SKM-1 (cell line): ENCODE data around the gene PDCD1.

Experiments
- DNase-seq: peaks from one replicate; lab custom pipeline; 2025; ENCODE audit not compliant: unreplicated experiment; lab: John Stamatoyannopoulos, UW

The PDCD1 gene

DNA sequence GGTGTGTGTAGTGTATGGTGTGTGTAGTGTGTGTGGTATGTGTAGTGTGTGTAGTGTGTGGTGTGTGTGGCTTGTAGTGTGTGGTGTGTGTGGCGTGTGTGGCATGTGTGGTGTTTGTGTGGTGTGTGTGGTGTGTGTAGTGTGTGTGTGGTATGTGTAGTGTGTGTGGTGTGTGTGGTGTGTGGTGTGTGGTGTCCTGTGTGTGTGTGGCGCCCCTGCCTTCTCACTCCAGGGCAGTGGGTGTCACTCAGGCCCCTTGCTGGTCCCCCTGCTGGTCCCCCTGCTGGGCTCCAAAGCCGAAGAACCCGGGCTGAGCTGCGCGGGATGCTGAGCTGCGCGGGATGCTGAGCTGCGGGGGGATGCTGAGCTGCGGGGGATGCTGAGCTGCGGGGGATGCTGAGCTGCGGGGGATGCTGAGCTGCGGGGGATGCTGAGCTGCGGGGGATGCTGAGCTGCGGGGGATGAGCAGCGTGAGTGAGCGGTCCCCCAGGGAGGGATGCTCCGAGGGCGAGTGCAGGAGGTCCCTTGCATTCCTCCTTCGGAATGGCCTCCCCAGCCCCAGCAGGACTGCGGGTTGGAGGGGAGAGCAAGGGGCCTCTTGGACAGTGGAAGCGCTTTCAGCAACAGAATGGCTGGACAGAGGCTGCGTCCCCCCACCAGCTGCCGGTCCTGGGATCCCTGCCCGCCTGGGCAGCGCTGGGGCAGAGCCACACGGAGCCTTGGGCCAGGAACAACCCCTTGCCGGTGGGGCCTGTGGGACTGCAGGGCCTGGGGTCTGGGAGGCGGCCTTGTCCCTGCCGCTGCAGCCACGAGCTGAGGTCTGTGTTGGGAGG lies 7.5 kb upstream of the PDCD1 start:
- no peak for DNase-seq

DNA sequence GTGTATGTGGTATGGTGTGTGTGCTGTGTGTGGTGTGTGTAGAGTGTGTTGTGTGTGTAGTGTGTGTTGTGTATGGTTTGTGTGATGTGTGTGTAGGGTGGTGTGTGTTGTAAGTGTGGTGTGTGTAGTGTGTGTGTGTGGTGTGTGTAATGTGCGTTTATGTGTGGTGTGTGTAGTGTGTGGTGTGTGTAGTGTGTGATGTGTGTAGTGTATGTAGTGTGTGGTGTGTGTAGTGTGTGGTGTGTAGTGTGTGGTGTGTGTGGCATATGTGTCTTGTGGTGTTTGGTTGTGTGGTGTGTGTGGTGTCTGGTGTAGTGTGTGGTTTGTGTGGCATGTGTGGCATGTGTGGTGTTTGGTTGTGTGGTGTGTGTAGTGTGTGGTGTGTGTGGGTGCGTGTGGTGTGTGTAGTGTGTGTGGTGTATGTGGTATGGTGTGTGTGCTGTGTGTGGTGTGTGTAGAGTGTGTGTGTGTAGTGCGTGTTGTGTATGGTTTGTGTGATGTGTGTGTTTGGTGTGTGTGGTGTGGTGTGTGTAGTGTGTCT lies 6.8 kb upstream of the PDCD1 start:
- no peak for DNase-seq

GRCh38 chr2:241864850-241865213 lies 6.1 kb upstream of the PDCD1 start:
- DNase-seq = no peak

- no peak for DNase-seq
These were observed 5.6 kb upstream of the PDCD1 start for GRCh38 chr2:241864168-241864849.

- DNase-seq = no peak
These were observed 4.9 kb upstream of the PDCD1 start for GRCh38 chr2:241863536-241863954.

- no peak for DNase-seq
These were observed 4.3 kb upstream of the PDCD1 start for GRCh38 chr2:241862775-241863535.

- DNase-seq = no peak
These were observed 3.4 kb upstream of the PDCD1 start for GRCh38 chr2:241862093-241862492.

- no peak for DNase-seq
These were observed 2.6 kb upstream of the PDCD1 start for GRCh38 chr2:241861264-241861663.

GRCh38 chr2:241860184-241861078 lies 1.7 kb upstream of the PDCD1 start:
- no peak for DNase-seq

DNA sequence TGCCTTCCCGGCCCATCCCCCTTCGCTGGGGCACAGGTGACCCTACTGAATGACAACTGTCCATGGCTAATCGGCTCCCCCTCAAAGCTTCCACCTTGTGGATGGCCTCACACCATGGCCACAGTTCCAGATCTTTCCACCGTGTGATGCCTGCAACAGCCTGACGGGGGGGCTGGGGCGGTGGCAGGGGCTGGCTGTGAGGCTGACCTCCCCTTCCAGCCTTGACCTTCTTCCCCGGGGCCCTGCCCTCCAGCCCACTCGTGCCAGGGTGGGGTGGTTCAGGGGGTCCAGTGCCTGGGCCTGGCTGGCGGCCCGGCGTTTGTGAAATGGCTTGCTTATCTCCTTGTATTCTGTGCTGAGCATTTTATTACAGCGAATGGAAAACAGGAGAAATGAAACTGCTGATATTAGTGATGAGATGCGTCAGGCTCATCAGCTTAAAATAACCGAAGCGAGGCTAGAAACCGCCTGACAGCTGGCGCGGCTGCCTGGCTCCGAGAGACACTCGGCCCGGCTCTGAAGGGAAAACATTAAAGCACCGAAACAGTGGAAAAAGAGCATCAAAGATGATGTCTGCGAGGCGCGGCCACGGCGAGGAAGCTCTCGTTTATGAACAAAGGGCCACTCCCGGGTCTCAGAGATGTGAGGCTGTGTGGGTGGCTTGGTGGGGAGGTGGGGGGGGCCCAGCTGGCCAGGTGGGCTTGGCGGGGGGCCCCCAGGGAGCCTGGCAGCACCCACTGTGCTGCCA lies 916 bp upstream of the PDCD1 start:
- no peak for DNase-seq

GRCh38 chr2:241859017-241859435 lies 332 bp upstream of the PDCD1 start:
- DNase-seq = no peak

DNA sequence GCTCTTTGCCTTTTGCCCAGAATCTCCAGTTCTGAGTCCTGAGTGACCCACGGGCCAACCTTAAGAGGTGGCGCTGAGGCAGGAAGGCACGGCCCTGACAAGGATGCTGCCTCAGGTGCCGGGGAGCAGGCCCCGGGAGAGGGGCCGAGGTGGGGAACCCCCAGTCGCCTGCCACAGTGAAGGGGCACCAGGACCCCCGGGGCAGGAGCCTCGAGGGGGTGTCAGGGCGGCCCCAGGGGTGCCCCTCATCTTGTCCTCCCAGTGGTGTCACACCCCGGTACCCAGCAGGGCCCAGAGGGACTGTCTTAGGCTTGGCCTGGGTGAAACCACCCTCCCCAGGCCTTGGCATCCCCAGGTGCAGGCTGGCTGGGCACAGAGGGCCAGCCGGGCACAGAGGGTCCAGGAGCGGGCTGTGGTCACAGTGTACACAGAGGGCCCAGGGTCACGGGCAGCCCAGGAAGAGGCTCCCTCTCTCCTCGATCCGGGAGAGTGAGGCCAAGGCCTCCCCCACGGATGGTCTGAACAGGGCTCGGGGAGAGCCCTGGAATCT lies 1.0 kb downstream of the PDCD1 start:
- no peak for DNase-seq

GRCh38 chr2:241857041-241857541 lies 1.6 kb downstream of the PDCD1 start:
- DNase-seq = no peak

DNA sequence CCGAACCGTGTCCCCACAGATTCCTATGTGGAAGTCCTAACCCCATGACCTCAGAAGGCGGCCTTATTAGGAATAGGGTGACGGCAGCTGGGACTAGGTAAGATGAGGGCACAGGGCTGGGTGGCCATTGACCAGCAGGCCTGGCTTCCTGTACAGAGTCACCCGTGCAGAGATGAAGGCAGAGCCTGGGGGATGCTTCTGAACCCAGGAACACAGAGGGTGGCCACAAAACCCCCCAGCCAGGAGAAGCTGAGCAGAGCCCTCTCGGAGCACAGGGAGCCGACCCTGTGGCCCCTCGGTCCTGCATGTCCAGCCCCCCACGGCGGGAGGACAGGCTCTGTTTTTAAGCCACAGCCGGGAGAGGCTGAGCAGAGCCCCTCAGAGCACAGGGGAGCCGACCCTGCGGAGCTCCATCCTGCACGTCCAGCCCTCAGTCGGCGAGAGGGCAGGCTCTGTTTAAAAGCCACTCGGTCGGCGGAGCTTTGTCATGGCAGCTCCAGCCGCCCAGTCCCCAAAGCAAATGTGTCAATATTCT lies 2.7 kb downstream of the PDCD1 start:
- no peak for DNase-seq

- DNase-seq = no peak
These were observed 3.3 kb downstream of the PDCD1 start for GRCh38 chr2:241855245-241855887.

GRCh38 chr2:241854342-241855244 lies 4.1 kb downstream of the PDCD1 start:
- DNase-seq = no peak

GRCh38 chr2:241853651-241854341 lies 4.9 kb downstream of the PDCD1 start:
- DNase-seq = no peak
